ENCODE measurements around the gene DUSP14.

GRCh38 chr17:37488607-37489196 is 989 bp upstream of the DUSP14 start:
- TF ChIP-seq CTCF (IDR thresholded peaks at IDR 0.05) (no peak), EP300 (IDR thresholded peaks at IDR 0.05) (no peak), POLR2A (IDR thresholded peaks at IDR 0.05) (no peak)
